GM21390 (cell line): ENCODE results near the gene CCDC87.
"Not testable (repeated sequence)": the region's sequence is repeated elsewhere in the genome, so short reads cannot be mapped to it uniquely, and the experiment has no call there.

ENCODE experiments used
- ATAC-seq: cut with Tn5 transposase; IDR thresholded peaks from one replicate; pipeline ENCODE4 v1.9.1; 2021; ENCODE audit not compliant: unreplicated experiment

Gene CCDC87

GRCh38 chr11:66582565-66583147, 10.2 kb downstream of the CCDC87 start:
- ATAC-seq = not testable (repeated sequence)

- no peak for ATAC-seq
Measured at GRCh38 chr11:66581261-66581660, 11.6 kb downstream of the CCDC87 start.

- ATAC-seq = no peak
Measured at GRCh38 chr11:66580803-66581202, 12.1 kb downstream of the CCDC87 start.

DNA sequence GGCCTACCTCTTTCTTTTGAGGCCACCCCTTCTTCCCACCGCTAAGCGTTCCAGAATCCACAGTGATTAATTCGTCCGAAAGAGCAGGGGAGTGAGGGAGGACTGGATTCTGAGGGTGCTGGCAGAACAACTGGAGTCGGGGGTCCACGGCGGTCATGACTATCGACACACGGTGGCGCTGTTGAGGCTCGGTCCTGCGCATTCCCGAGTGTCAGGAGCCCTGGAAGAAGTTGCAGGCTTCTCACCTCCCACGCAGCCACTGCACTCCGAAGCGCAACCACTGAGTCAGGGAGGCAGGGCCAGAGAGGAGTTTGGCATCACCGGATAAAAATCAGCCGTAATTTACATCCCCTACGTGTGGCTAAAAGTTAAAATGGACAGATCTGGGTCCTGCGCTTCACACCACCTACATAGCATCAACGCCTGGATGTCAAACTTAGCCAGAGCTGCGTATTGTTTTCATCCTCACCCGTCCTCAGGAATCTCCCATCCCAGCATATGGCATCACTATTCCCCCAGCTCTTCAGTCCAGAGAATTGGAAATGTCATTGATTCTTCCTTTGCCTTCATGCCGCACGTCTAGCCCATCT, 13.8 kb downstream of the CCDC87 start:
- no peak for ATAC-seq

GRCh38 chr11:66570850-66571180, 22.0 kb downstream of the CCDC87 start:
- no peak for ATAC-seq

DNA sequence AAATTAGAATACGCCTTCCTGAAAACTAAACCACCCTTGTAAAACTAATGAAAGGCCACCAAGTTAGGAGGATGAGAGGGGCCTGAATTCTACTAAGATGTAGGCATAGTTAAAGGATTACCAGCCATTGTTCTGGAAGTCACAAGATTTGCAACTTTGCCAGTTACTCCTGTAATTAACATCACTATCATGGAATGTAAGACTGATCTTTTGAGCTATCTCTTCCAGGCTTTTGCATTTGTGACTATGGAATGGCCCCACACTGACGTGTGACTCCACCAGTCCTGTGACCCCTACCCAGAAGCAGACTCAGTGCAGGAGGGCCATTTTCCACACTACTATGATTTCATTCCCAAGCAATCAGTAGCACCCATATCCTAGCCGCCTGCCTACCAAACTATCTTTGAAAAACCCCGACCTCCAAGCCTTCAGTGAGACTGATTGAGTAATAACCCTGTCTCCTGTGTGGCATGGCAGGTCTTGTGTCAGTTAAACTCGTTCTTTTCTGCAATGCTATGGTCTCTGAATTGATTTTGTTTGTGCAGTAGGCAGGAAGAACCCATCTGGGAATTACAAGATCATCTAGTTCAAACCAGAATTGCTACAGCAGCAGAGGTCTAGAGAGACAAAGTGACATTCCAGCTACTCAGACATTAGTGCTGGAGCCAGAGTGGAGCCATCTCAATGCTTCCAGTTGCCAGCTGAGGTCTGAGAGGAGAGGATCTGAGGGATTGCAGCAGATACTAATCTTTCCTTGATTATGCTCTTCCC, 22.6 kb downstream of the CCDC87 start:
- ATAC-seq = no peak

DNA sequence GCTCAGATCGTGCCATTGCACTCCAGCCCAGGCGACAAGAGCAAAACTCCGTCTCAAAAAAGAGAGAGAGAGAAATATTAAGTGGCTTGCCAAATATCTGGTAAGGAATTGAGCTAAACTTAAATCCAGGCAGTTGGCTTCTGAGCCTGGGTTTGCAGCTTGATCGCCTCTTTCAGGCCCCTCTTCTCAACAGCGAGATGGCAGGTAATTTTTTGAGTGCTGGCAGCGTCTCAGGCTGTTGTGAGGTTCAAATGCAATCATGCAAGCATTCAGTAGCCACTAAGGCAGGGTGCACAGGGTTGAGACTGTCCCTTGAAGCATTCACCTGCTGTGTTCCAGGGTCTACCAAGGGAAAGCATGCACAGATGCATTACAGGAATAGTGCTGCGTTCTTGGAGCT, 23.8 kb downstream of the CCDC87 start:
- ATAC-seq = no peak

GRCh38 chr11:66568124-66568916, 24.5 kb downstream of the CCDC87 start, which contains the start of gene CTSF:
Gene CTSF (minus strand): TSS chr11:66568606. CDS start chr11:66568486, 120 bp downstream.
- ATAC-seq = no peak

DNA sequence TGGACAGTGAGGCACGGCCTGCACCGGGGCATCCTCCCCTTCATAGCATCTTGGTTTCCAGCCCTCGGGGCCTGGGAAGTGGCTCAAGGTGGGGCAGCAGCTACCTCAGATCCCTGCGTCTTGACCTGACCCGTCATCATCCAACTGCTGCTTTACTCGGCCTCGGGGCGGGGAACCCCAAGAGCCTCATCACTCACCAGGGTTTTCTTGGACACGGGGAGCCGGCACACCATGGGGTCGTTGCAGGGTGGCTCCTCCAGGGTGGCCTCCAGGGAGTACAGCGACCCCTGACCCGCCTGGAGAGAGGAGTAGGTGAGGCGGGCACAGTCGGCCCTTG, 25.1 kb downstream of the CCDC87 start:
- ATAC-seq = no peak

DNA sequence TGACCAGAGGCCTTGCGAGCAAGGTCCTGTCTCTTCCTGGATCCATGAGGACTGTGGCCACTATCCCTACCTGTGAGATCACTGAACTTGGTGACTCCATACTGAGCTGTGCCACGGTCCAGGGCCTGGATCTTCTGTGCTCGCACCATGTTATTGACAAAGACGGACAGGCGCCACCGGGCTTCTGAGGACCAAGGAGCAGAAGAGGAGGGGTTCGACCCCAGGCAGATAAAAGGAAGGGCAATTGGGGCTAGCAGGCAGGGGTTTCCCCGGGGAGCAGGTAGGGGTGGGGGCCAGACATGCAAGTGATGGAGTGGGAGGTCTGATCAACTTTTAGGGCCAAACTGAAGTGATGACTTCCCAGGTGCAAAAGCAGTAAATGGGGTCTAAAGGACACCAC, 26.6 kb downstream of the CCDC87 start:
- ATAC-seq = no peak

DNA sequence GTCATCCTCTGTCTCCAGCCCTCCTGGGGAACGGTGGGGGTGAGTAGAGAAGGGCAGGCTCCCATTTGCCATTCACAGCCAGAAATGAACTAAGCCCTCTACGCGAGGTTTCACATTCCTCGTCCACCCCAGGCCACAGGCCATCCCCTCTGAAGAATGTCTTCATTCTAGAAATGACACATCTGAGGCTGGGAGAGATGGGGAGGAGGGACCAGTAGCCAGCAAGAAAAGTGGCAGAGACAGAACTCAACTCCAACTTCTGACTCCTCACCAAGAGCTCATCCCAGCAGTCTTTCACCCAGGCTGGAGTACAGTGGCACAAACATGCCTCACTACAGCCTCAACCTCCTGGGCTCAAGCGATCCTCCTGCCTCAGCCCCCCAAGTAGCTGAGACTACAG, 27.9 kb downstream of the CCDC87 start:
- no peak for ATAC-seq

DNA sequence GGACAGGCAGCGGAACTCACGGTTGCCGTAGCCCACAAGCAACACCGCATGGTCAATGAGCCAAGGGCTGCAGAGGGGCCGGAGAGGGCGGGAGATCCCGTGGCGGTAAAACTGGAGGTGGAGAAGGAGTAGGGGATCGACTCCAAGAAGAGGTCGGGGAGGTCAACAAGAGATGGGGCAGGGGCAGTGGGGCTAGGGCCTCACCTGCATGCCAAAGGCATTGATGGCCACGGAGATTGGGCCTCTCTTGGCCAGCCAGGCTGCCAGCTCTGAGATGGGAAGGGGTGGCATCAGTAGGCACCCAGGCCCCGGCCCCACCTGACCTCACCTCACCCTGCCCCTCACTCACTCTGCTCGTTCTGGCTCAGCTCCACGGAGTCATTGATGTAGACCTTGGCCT, 28.3 kb downstream of the CCDC87 start:
- no peak for ATAC-seq

- ATAC-seq = no peak
Measured at GRCh38 chr11:66563832-66564231, 29.0 kb downstream of the CCDC87 start.

- no peak for ATAC-seq
Measured at GRCh38 chr11:66562907-66563583, 29.8 kb downstream of the CCDC87 start.

DNA sequence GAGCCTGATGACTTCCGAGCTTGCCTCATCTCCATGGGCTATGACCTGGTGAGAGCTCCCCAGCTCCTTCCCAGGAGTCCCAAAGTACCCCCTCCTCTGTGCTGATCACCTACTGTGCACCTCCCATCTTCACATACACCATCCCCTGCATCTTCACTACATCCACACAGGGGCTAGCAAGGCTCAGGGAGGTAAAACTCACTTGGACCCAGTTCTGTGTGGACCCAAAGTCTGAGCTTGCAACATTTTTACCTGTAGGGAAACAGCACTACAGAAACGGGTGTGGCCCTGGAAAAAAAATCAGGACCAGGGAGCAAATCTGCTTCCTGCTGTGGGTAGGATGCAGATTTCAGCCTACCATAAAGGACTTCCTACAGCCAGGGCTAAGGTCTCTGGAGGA, 30.6 kb downstream of the CCDC87 start:
- ATAC-seq = no peak

- no peak for ATAC-seq
Measured at GRCh38 chr11:66561975-66562248, 31.0 kb downstream of the CCDC87 start.

GRCh38 chr11:66561178-66561974, 31.5 kb downstream of the CCDC87 start:
- no peak for ATAC-seq

- ATAC-seq = no peak
Measured at GRCh38 chr11:66559866-66560676, 32.8 kb downstream of the CCDC87 start.

- no peak for ATAC-seq
Measured at GRCh38 chr11:66559142-66559865, 33.6 kb downstream of the CCDC87 start.
